Neural cell (in vitro differentiated cells): Measurements from ENCODE around the gene P2RX2. TPM values are rescaled to one million over a fixed set of nuclear protein-coding genes. Genes with fewer than 3 reads are reported as not detected.

Source experiments
- H2AFZ ChIP-seq: fragments of 200-600, 300-800 bp; sonication (generic), shearing (Covaris generic); 2 replicates; pipeline ENCODE4 v1.6.0; 2014; ENCODE audit warnings: low read depth, mild to moderate bottlenecking, antibody characterized with exemption, low read length, moderate library complexity
- H3F3A ChIP-seq: fragments of 200-600 bp; shearing (Covaris generic); 2 replicates; pipeline ENCODE4 v1.6.1; 2016; ENCODE audit warnings: mild to moderate bottlenecking, moderate library complexity, mixed read lengths, antibody characterized with exemption, low read length; ENCODE audit not compliant: insufficient read depth, poor library complexity, severe bottlenecking
- H3K27ac ChIP-seq: fragments of 200-600, 300-800 bp; sonication (generic), shearing (Covaris generic); 2 replicates; pipeline ENCODE4 v1.5.1; 2014; ENCODE audit warnings: mild to moderate bottlenecking, low read length, moderate library complexity
- H3K27me3 ChIP-seq: fragments of 300-800, 200-600 bp; sonication (generic), shearing (Covaris generic); 2 replicates; pipeline ENCODE4 v1.6.0; 2014; ENCODE audit warnings: mild to moderate bottlenecking, low read depth, low read length, moderate library complexity; ENCODE audit not compliant: insufficient read depth
- H3K36me3 ChIP-seq: fragments of 300-800, 200-600 bp; sonication (generic), shearing (Covaris generic); 2 replicates; pipeline ENCODE4 v1.5.1; 2014; ENCODE audit warnings: mild to moderate bottlenecking, antibody characterized with exemption, low read length, moderate library complexity; ENCODE audit not compliant: insufficient read depth
- H3K4me2 ChIP-seq: fragments of 300-800, 200-600 bp; sonication (generic), shearing (Covaris generic); 2 replicates; pipeline ENCODE4 v1.6.0; 2014; ENCODE audit warnings: mild to moderate bottlenecking, low read length
- H3K4me3 ChIP-seq: fragments of 300-800, 200-600 bp; sonication (generic), shearing (Covaris generic); 2 replicates; pipeline ENCODE4 v1.5.1; 2014; ENCODE audit warnings: mild to moderate bottlenecking, low read length, moderate library complexity
- H3K79me2 ChIP-seq: fragments of 200-600 bp; shearing (Covaris generic); replicated peaks from 2 replicates; pipeline ENCODE4 v1.6.0; 2014; ENCODE audit warnings: mild to moderate bottlenecking, low read length, moderate library complexity; ENCODE audit not compliant: insufficient read depth
- H3K9ac ChIP-seq: fragments of 300-800, 200-600 bp; sonication (generic), shearing (Covaris generic); 2 replicates; pipeline ENCODE4 v1.6.1; 2016; ENCODE audit warnings: mild to moderate bottlenecking, low read length, mixed read lengths
- H3K9me2 ChIP-seq: fragments of 200-600 bp; shearing (Covaris generic); 2 replicates; pipeline ENCODE4 v1.6.1; 2016; ENCODE audit warnings: mild to moderate bottlenecking, low read length, mixed read lengths; ENCODE audit not compliant: insufficient read depth
- H3K9me3 ChIP-seq: fragments of 200-600, 300-800 bp; sonication (generic), shearing (Covaris generic); 2 replicates; pipeline ENCODE4 v1.6.1; 2016; ENCODE audit warnings: mild to moderate bottlenecking, mixed run types, low read length, moderate library complexity, mixed read lengths
- H4K20me1 ChIP-seq: fragments of 200-600 bp; shearing (Covaris generic); 2 replicates; pipeline ENCODE4 v1.6.1; 2016; ENCODE audit warnings: mild to moderate bottlenecking, mixed run types; ENCODE audit not compliant: insufficient read depth
- CTCF ChIP-seq: fragments of 450-650 bp; IDR thresholded peaks from 2 replicates; pipeline ENCODE4 v1.5.1; 2014; ENCODE audit warnings: antibody characterized with exemption, mild to moderate bottlenecking, moderate library complexity; ENCODE audit not compliant: poor library complexity, severe bottlenecking
- EP300 ChIP-seq: fragments of 450-650 bp; conservative IDR thresholded peaks from 2 replicates; pipeline ENCODE4 v1.6.1; 2014; ENCODE audit warnings: antibody characterized with exemption, mild to moderate bottlenecking, moderate library complexity; ENCODE audit not compliant: poor library complexity, severe bottlenecking
- EZH2 ChIP-seq: fragments of 200-600, 300-800 bp; shearing (Covaris generic), sonication (generic); IDR thresholded peaks from 2 replicates; pipeline ENCODE4 v1.6.1; 2014; ENCODE audit warnings: antibody characterized with exemption, low read length, borderline replicate concordance, mild to moderate bottlenecking; ENCODE audit not compliant: insufficient read depth, poor library complexity, severe bottlenecking
- MXI1 ChIP-seq: fragments of 450-650 bp; conservative IDR thresholded peaks from 2 replicates; pipeline ENCODE4 v1.6.1; 2014; ENCODE audit warnings: antibody characterized with exemption, mild to moderate bottlenecking; ENCODE audit not compliant: poor library complexity, severe bottlenecking
- POLR2AphosphoS5 ChIP-seq: IDR thresholded peaks from 2 replicates; pipeline ENCODE4 v1.6.1; 2012
- RAD21 ChIP-seq: fragments of 450-650 bp; conservative IDR thresholded peaks from 2 replicates; pipeline ENCODE4 v1.6.1; 2014; ENCODE audit warnings: antibody characterized with exemption, mild to moderate bottlenecking, moderate library complexity
- REST ChIP-seq: IDR thresholded peaks from 2 replicates; pipeline ENCODE4 v1.6.1; 2012; ENCODE audit warnings: borderline replicate concordance
- SMC3 ChIP-seq: fragments of 450-650 bp; conservative IDR thresholded peaks from 2 replicates; pipeline ENCODE4 v1.6.1; 2014; ENCODE audit warnings: antibody characterized with exemption, mild to moderate bottlenecking, moderate library complexity; ENCODE audit not compliant: poor library complexity
- TAF1 ChIP-seq: IDR thresholded peaks from 2 replicates; pipeline ENCODE4 v1.6.1; 2012; ENCODE audit warnings: low read depth
- polyA plus RNA-seq: library from polyadenylated mRNA; depleted of rRNA; stranded (reverse); fragments of >200 nt; gene quantifications from 2 replicates; pipeline ENCODE4 v1.2.3, GENCODE V29; 2014

Gene P2RX2
- polyA plus RNA-seq, 1 donor from 2014 or later, result not detected

GRCh38 chr12:132640936-132641335 is 22.4 kb downstream of the P2RX2 start:
- Histone ChIP-seq H3K36me3 (no peaks in the 10 kb centered on the region), H3K9ac (no peak overlapping the region), H4K20me1 (no peaks in the 10 kb centered on the region), H2AFZ (no peak overlapping the region), H3K4me2 (no peak overlapping the region), H3K9me3 (no peaks in the 10 kb centered on the region), H3K9me2 (no peaks in the 10 kb centered on the region), H3K79me2 (no peaks in the 10 kb centered on the region), H3K27me3 (no peaks in the 10 kb centered on the region), H3F3A (no peaks in the 10 kb centered on the region), H3K4me3 (no peak overlapping the region), H3K27ac (no peak overlapping the region)
- TF ChIP-seq SMC3 (no peak), EP300 (no peak), POLR2AphosphoS5 (no peak), EZH2 (no peak), MXI1 (no peak), TAF1 (no peak)

- no peak for TF ChIP-seq EP300
- no peak for TF ChIP-seq POLR2AphosphoS5
- TF ChIP-seq CTCF, result no peak
- TF ChIP-seq RAD21, result no peak
- no peak for TF ChIP-seq TAF1
- no peak for TF ChIP-seq SMC3
- no peak for TF ChIP-seq REST
- TF ChIP-seq EZH2, result no peak
- TF ChIP-seq MXI1, result no peak
- Histone ChIP-seq H3K27me3 (no peaks in the 10 kb centered on the region), H3K27ac (no peak overlapping the region), H3K79me2 (no peaks in the 10 kb centered on the region), H3K36me3 (no peaks in the 10 kb centered on the region), H3K9ac (no peak overlapping the region), H3K4me2 (no peak overlapping the region), H3K9me3 (no peaks in the 10 kb centered on the region), H3F3A (no peaks in the 10 kb centered on the region), H3K4me3 (no peak overlapping the region), H3K9me2 (no peaks in the 10 kb centered on the region), H4K20me1 (no peaks in the 10 kb centered on the region), H2AFZ (no peak overlapping the region)
These were observed 23.5 kb downstream of the P2RX2 start for GRCh38 chr12:132641811-132642650.
